Fibroblast of lung (primary cell): ENCODE data around the gene IDUA. TPM values are rescaled to one million over a fixed set of nuclear protein-coding genes. Genes with fewer than 3 reads are reported as not detected.

Source experiments
- DNase-seq, 2 donors: peaks; one replicate each; pipeline versions ENCODE4 v3.0.0 to v3.0.0-alpha.2; 2010; ENCODE audit warnings: low read depth in 2 of 2
- H2AFZ ChIP-seq: 2 replicates; pipeline ENCODE4 v1.5.1; 2012; ENCODE audit warnings: low read length, control low read depth, inconsistent platforms
- H3K27ac ChIP-seq: 2 replicates; pipeline ENCODE4 v1.5.1; 2011; ENCODE audit warnings: low read length, control low read depth; ENCODE audit not compliant: insufficient read depth
- H3K27me3 ChIP-seq: 2 replicates; pipeline ENCODE4 v1.5.1; 2011; ENCODE audit warnings: mild to moderate bottlenecking, low read length; ENCODE audit not compliant: control insufficient read depth, insufficient read depth
- H3K36me3 ChIP-seq: 2 replicates; pipeline ENCODE4 v1.5.1; 2011; ENCODE audit warnings: low read length; ENCODE audit not compliant: control insufficient read depth, insufficient read depth
- H3K4me1 ChIP-seq: 2 replicates; pipeline ENCODE4 v1.5.1; 2011; ENCODE audit warnings: low read length; ENCODE audit not compliant: control insufficient read depth, insufficient read depth; ENCODE audit errors: extremely low read depth
- H3K4me2 ChIP-seq: 2 replicates; pipeline ENCODE4 v1.5.1; 2011; ENCODE audit warnings: low read length, control low read depth; ENCODE audit not compliant: insufficient read depth; ENCODE audit errors: extremely low read depth
- H3K4me3 ChIP-seq, 4 experiments: fragments of 200-600 bp in 1 of 4; sonication (generic) in 1 of 4; replicated peaks in 1 of 4; 2 replicates each; pipeline ENCODE4 v1.5.1; 2011 to 2016; ENCODE audit warnings: low read length in 4 of 4, low read depth in 3 of 4, mild to moderate bottlenecking in 3 of 4, control low read depth in 2 of 4, inconsistent platforms in 1 of 4, mixed read lengths in 1 of 4; ENCODE audit not compliant: insufficient read depth in 1 of 4; ENCODE audit errors: control extremely low read depth in 1 of 4
- H3K79me2 ChIP-seq: 2 replicates; pipeline ENCODE4 v1.5.1; 2012; ENCODE audit warnings: mild to moderate bottlenecking, low read length, inconsistent platforms; ENCODE audit not compliant: control insufficient read depth, insufficient read depth
- H3K9ac ChIP-seq: 2 replicates; pipeline ENCODE4 v1.5.1; 2011; ENCODE audit warnings: mild to moderate bottlenecking, low read length, control low read depth; ENCODE audit not compliant: insufficient read depth
- H3K9me3 ChIP-seq: 2 replicates; pipeline ENCODE4 v1.5.1; 2012; ENCODE audit warnings: low read depth, low read length; ENCODE audit not compliant: control insufficient read depth, insufficient read depth
- H4K20me1 ChIP-seq: 2 replicates; pipeline ENCODE4 v1.5.1; 2011; ENCODE audit warnings: low read length; ENCODE audit not compliant: control insufficient read depth, insufficient read depth; ENCODE audit errors: extremely low read depth
- EZH2 ChIP-seq: IDR thresholded peaks from 2 replicates; pipeline ENCODE4 v1.5.1; 2012; ENCODE audit warnings: low read length, control low read depth, mild to moderate bottlenecking; ENCODE audit errors: missing control alignments
- polyA plus RNA-seq, 2 donors: library from polyadenylated mRNA; depleted of rRNA in 1 of 2; stranded (reverse) in 1 of 2; unstranded in 1 of 2; fragments of >200 nt; gene quantifications; 2 replicates each; pipeline ENCODE4 v1.2.1, GENCODE V29; 2011 to 2012; ENCODE audit warnings: missing spikeins in 1 of 2
- total RNA-seq: library from RNA; depleted of rRNA; stranded (reverse); fragments of >200 nt; gene quantifications from 2 replicates; pipeline ENCODE4 v1.2.1, GENCODE V29; 2014
- TF ChIP-seq, protein P1 (sequence below), 2 donors: IDR thresholded peaks in 1 of 2; conservative IDR thresholded peaks in 1 of 2; 1 replicate in 1 of 2; 2 replicates in 1 of 2; pipeline ENCODE4 v1.5.1; 2011 to 2012; ENCODE audit warnings: low read length in 2 of 2, control low read depth in 1 of 2, inconsistent platforms in 1 of 2, low read depth in 1 of 2, mild to moderate bottlenecking in 1 of 2

The IDUA gene
- total and polyA plus RNA-seq, 2 donors (not counting 1 experiment from before 2014, with no cell fraction given), result 3.1 to 11.1 TPM

DNA sequence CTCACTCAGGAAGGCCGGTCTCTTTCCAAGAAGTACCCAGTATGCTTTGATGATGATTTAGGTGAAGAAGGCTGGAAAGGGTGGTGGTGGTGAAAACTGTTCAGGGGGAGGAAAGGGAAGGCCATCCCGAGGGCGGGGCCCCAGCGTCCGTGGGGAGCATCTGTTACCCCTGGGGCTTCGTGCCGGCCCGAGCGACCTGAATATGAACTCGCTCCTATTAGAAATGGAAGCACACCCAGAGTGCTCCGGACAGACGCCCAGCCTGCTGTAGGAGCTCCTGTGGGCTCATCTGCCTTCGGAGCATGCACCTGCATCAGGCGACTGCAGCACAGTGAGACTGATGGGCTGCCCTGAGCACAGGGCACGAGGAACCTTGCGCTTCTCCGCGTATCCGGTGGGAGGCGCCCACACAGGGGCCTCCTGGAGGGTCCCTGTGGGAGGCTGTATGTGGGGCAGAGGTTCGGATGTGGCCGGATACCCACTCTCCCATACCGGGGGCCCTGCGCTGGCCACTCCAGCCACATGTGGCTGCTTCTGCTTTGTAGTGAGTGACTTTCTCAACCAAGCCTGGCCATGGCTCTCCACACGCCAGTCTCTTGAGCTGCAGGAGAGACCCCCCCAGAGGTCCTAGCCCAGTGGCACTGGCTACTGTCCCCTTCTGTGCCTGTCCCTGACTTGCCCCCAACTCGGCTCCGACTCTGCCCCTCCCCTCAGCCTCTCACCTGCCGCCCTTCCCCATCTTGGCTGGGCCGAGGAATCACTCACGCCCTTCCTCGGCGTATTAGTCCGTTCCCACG lies 61.3 kb downstream of the IDUA start:
- Histone ChIP-seq H3K9ac (no peak overlapping the region), H3K36me3 (no peaks in the 10 kb centered on the region), H3K27me3 (peaks cover 11% of the 10 kb centered on the region), H3K4me3 (no peak overlapping the region), H3K9me3 (no peaks in the 10 kb centered on the region), H3K27ac (no peak overlapping the region), H4K20me1 (no peaks in the 10 kb centered on the region), H3K79me2 (no peaks in the 10 kb centered on the region), H3K4me2 (peak overlapping the region; percentile 69), H3K4me1 (peaks cover 13% of the 10 kb centered on the region), H2AFZ (no peak overlapping the region)
- DNase-seq, result no peak
- TF ChIP-seq EZH2, result no peak
- TF ChIP-seq, protein P1, sequence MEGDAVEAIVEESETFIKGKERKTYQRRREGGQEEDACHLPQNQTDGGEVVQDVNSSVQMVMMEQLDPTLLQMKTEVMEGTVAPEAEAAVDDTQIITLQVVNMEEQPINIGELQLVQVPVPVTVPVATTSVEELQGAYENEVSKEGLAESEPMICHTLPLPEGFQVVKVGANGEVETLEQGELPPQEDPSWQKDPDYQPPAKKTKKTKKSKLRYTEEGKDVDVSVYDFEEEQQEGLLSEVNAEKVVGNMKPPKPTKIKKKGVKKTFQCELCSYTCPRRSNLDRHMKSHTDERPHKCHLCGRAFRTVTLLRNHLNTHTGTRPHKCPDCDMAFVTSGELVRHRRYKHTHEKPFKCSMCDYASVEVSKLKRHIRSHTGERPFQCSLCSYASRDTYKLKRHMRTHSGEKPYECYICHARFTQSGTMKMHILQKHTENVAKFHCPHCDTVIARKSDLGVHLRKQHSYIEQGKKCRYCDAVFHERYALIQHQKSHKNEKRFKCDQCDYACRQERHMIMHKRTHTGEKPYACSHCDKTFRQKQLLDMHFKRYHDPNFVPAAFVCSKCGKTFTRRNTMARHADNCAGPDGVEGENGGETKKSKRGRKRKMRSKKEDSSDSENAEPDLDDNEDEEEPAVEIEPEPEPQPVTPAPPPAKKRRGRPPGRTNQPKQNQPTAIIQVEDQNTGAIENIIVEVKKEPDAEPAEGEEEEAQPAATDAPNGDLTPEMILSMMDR (conservative IDR thresholded peaks at IDR 0.05 in 1 of 2, IDR thresholded peaks at IDR 0.05 in 1 of 2; ENCODE audit: low read depth in 1 of 2, low read length in 2 of 2), result no peak

DNA sequence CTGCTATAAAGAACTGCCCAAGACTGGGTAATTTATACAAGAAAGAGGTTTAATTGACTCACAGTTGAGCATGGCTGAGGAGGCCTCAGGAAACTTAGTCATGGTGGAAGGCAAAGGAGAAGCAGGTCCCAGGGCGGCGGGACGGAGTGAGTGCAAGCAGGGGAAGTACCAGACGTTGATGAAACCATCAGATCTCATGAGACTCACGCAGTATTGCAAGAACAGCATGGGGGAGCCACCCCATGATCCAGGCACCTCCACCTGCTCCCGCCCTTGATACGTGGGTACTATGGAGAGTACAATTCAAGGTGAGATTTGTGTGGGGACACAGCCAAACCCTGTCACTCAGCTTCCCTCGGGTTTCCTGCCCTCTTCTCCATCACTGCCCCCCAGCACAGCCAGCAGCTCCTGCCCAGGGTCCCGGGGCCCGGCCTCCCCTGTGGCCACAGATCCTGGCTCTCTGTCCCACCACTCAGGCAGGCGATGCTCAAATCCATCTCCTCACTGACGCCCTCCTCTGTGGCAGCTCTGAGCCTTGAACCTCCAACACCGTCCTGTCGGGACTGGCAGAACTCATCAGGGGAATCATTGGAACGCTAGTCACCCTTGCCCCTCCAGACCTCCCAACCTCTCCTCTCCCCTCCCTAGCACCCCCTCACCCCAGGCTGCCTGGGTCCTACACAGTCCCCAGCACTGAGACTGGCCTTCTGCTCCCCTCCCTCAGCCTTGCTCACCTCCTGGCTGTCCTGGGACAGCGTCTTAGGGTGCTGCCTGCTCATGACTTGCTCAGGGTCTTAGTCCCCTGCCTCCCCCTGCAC lies 62.1 kb downstream of the IDUA start:
- Histone ChIP-seq H3K27ac (no peak overlapping the region), H3K9ac (no peak overlapping the region), H4K20me1 (no peaks in the 10 kb centered on the region), H3K9me3 (no peaks in the 10 kb centered on the region), H3K36me3 (no peaks in the 10 kb centered on the region), H3K4me2 (no peak overlapping the region), H2AFZ (no peak overlapping the region), H3K4me1 (peaks cover 8% of the 10 kb centered on the region), H3K4me3 (no peak overlapping the region), H3K79me2 (no peaks in the 10 kb centered on the region), H3K27me3 (peaks cover 19% of the 10 kb centered on the region)
- TF ChIP-seq, protein P1 (conservative IDR thresholded peaks at IDR 0.05 in 1 of 2, IDR thresholded peaks at IDR 0.05 in 1 of 2; ENCODE audit: low read depth in 1 of 2, low read length in 2 of 2), result no peak
- no peak for TF ChIP-seq EZH2
- DNase-seq, result no peak

DNA sequence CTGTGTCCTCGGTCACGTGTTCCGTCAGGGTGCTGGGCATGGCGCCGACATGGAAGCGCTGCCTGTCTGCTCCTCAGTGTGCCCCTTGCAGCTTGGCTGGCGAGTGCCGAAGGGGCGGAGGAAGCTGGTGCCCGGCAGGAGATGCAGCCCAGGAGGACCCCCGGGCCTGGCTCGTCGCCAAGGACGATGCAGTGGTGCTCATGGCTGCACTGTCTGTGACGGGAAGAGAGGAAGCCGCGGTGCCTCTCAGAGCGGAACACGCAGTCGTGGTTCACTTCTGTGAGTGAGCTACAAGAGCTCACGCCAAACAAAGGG lies 62.7 kb downstream of the IDUA start:
- no peak for DNase-seq
- Histone ChIP-seq H4K20me1 (no peaks in the 10 kb centered on the region), H2AFZ (no peak overlapping the region), H3K4me3 (no peak overlapping the region), H3K27me3 (peaks cover 20% of the 10 kb centered on the region), H3K9me3 (no peaks in the 10 kb centered on the region), H3K27ac (no peak overlapping the region), H3K4me1 (peaks cover 2% of the 10 kb centered on the region), H3K4me2 (no peak overlapping the region), H3K9ac (no peak overlapping the region), H3K79me2 (no peaks in the 10 kb centered on the region), H3K36me3 (no peaks in the 10 kb centered on the region)
- TF ChIP-seq, protein P1 (conservative IDR thresholded peaks at IDR 0.05 in 1 of 2, IDR thresholded peaks at IDR 0.05 in 1 of 2; ENCODE audit: low read depth in 1 of 2, low read length in 2 of 2), result no peak
- TF ChIP-seq EZH2, result no peak
